Right renal cortex interstitium (tissue), 3 donors: ENCODE data around the gene CAPN15. TPM values are rescaled to one million over a fixed set of nuclear protein-coding genes. Genes with fewer than 3 reads are reported as not detected.
"Not testable (repeated sequence)": the region's sequence is repeated elsewhere in the genome, so short reads cannot be mapped to it uniquely, and the experiment has no call there.

ENCODE experiments used
- DNase-seq, 3 donors: peaks; one replicate each; pipeline ENCODE4 v3.0.0-alpha.2; 2013; ENCODE audit warnings: low read depth in 3 of 3, low spot score in 2 of 3
- polyA plus RNA-seq, 3 donors: library from polyadenylated mRNA; unstranded; fragments of 120-200 nt; gene quantifications; one replicate each; pipeline ENCODE4 v1.2.1, GENCODE V29; 2013; ENCODE audit not compliant: insufficient read length in 3 of 3

CAPN15 gene
- polyA plus RNA-seq, 3 donors, result 18.2 to 19.8 (median 18.2) TPM

DNA sequence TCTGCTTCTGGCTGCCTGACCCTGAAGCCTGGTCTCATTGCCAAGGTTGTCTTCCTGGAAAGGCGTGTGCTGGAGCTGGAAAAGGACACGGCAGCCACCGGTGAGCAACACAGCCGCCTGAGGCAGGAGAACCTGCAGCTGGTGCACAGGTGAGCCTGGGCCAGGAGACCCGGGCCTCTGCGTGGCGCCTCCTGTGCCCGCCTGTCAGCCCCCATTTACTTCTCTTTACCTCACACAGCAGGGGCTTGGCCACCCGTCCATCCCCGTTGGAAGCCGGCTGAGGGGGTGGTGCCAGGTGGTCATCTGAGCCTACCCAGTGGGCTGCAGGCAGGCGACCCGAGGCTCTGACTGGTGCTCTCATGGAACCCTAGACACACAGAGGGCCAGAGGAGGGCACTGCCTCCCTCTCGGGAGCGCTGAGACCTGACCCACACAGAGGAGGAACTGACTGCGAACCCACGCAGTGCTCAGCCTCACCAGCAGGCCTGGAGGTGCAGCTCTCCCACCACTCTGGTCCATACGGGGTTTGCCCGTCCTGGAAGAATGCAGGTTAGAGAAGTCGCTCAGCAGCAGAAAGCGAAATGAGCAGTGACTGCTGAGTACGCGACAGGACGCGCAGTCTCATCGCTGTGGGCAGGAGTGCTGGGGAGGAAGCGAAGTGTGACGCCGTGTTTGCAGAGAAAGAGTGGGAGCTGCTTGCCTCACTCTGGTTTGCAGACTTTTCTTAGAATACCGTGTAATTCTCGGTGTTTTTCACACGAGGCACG lies 21.9 kb upstream of the CAPN15 start:
- no peak for DNase-seq

DNA sequence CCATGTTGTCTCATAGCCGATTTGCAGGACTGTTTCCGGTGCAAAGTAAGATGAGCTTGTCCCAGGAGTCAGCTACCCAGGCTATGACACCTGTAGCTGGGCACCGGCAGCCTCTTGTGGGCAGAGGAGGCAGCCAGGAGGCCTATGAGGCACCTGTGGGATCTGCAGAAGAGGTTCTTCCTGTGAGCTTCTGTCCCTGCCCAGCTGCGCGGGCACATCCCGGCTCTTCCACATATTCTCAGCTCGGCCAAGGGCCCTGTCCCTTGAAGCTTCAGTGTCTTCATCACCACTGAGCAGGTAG lies 21.3 kb upstream of the CAPN15 start:
- no peak for DNase-seq

DNA sequence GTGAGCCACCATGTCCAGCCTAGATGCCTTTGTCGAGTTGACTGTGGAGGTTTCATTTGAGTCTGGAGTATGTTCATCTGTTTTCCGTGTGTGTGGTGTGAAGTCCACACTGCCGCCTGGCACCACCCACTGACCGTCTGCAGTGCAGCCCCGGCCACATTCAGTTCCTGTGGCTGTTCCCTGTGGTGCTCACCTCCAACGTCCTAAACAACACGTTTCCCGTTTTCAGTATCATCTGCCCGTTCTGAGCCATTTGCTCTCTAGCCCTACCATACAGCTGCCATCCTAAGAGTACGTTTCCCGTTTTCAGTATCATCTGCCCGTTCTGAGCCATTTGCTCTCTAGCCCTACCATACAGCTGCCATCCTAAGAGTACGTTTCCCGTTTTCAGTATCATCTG lies 20.0 kb upstream of the CAPN15 start:
- not testable (repeated sequence) for DNase-seq

DNA sequence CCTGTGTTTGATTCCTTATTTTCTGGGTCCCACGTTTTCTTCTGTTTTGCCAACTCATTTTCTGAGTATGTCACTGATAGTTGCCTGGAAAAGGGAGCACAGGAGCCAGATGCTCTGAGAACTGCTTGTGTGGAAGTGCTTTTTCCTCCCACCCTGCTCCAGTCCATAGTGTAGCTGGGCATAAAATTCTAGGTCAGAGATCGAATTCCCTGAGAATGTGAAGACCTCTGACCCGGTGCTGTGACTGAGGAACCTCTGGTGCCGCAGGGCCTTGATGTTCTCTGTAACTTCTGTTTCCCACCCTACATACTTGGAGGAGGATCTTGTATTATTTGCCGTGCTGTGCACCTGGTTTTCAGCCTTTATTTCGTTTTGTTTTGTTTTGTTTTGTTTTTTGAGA lies 19.5 kb upstream of the CAPN15 start:
- no peak for DNase-seq

DNA sequence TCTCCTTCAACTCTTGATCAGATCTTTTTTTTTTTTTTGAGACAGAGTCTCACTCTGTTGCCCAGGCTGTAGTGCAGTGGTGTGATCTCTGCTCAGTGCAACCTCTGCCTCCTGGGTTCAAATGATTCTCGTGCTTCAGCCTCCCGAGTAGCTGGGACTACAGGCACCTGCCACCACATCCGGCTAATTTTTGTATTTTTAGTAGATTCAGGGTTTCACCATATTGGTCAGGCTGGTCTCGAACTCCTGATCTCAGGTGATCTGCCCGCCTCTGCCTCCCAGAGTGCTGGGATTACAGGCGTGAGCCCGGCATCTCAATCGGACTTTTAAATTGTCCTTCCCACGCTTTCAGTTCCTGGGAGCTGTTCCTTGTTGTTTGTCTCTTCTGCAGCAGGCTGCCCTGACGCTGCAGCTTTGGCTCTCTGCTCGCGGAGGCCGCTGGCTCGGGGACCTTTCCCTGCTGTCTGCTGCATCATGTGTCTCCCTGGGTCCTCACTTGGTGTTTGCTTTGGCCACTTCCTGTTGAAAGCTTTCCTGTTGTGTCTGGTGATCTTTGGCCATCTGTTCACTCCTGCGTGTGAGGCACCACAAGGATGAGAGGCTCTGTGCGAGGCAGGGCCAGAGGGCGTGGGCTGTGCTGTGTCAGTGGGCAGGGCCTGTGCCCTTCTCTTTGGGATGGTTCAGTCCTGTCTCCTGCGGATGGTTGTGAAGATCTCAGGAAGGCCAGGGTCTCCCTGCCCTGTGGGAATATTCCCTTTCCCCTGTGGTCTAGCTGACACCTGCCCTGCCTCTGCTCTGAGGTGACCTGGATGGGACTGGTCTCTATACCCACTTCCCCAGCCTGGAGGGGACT lies 18.4 kb upstream of the CAPN15 start:
- DNase-seq, result no peak

DNA sequence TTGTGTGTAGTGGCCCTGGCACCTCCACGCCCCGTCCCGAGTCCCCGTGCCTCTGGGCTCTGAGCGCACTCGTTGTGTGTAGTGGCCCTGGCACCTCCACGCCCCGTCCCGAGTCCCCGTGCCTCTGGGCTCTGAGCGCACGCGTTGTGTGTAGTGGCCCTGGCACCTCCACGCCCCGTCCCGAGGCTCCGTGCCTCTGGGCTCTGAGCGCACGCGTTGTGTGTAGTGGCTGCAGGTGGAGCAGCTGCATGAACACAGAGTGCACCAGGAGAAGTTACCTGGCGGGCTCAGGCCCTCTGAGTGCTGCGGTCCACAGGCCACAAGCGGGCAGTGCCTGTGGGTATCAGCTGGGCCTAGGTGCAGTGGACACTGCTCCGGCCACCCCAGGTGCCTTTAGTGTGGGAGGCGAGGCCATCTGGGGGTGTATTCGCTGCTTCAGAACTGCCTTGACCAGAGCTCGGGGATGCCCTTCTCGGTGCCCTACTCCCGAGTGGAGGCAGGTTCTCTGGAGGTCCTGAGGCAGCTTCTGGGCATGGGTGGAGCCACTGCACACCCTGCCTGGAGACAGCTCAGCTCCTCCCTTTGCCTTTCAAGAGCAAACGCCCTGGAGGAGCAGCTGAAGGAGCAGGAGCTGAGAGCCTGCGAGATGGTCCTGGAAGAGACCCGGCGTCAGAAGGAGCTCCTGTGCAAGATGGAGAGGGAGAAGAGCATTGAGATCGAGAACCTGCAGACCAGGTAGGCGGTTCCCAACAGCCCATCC lies 17.3 kb upstream of the CAPN15 start:
- DNase-seq, result no peak

DNA sequence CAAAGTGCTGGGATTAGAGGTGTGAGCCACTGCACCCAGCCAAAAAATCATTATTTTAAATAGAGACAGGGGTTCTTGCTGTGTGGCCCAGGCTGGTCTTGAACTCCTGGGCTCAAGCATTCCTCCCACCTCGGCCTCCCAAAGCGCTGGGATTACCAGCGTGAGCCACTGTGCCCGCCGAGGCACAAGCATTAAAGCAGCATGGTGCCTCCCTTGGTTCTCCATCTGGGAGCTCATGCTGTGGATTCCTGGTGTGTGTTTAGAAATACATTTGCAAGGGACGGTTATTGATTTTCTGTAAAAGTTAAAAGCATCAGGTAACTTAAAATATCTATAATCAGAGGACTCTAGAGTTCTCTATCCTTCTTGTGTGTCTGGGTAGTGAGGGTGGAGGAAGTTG lies 14.7 kb upstream of the CAPN15 start:
- no peak for DNase-seq

DNA sequence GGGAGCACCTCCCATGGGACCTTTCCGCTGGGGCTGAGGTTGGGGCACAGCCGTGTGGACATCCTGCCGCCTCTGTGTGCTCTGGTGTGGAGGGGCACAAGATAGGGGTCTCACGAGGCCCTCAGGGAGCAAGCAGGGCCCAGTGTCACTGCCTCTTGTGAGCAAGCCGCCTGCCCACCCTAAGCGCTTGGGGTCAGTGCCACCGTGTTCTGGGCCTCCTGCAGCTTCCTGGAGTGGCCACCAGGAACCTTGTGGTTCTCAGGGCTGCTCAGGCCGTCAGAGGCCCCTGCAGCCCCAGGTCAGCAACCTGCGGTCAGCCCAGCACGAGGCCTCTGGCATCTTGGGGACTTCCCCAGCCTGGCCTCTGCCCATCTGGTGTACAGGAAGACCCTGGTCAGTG lies 13.6 kb upstream of the CAPN15 start:
- no peak for DNase-seq

DNA sequence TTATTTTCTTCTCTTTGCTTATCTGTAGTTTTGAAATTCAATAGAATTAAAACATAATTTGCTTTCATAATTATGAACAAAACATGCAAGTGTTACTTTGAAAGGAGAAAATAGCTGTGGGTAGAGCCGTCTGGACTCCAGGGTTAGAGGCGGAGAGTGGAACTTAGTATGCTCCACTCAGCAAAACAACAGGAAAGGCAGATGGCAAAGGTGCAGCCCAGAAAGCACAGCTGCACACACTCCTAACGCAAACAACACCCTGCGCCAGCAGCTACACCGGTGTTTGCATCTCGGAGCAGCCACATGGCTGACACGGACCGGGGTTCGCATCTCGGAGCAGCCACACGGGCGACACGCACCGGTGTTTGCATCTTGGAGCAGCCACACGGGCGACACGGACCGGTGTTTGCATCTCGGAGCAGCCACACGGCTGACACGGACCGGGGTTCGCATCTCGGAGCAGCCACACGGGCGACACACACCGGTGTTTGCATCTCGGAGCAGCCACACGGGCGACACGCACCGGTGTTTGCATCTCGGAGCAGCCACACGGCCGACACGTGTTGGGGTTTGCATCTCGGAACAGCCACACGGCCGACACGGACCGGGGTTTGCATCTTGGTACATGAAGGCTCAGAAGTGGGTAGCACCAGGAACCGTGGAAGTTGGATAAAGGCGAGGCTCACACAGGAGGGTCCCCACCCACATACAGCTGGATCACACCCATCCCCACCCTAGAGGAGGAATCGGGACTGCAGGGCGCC lies 12.2 kb upstream of the CAPN15 start:
- DNase-seq, result no peak

DNA sequence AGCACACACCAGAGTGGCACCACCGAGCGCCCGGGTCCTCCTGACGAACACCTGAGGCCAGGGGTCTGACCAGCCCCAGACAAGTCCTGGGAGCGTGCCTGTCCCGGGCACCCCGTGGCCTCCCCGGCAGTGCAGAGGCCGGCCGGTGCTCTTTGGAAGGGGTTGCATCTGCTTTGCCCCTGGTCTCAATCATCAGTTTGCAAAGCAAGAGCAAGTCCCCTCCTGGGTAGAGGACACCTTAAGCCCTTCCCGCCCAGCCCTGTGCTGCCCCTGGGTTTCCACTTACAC lies 11.6 kb upstream of the CAPN15 start:
- DNase-seq, result no peak

DNA sequence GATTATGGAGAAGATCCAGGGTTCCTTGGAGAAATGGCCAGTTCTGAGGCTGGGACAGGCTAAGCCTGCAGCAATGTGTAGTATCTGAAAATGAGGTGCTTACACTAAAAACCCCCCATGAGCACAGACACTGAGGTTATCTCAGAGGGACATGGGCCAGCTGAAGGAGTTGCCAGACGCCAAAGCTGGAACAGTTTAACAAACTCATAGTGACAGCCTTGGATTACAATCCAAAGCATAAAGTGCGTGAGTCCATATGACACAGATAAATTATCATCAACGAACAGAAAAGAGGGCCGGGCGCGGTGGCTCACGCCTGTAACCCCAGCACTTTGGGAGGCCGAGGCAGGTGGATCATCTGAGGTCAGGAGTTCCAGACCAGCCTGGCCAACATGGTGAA lies 11.2 kb upstream of the CAPN15 start:
- DNase-seq, result no peak

DNA sequence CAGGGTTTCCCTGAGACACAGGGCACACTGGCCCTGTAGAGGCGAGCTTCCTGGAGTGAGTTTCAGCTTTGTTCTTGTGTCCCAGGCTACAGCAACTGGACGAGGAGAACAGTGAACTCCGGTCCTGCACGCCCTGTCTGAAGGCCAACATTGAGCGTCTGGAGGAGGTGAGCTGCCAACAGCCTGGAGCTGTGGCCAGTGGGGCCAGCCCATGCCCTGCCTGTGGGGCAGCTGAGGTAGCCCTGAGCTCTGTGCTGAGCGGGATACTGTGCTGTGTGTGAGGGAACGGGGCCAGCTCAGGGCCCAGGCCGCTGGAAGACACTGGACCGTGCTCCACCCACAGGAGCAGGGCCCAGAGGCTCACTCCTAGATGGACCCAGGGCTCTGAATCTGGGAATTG lies 8.7 kb upstream of the CAPN15 start:
- DNase-seq, result no peak

DNA sequence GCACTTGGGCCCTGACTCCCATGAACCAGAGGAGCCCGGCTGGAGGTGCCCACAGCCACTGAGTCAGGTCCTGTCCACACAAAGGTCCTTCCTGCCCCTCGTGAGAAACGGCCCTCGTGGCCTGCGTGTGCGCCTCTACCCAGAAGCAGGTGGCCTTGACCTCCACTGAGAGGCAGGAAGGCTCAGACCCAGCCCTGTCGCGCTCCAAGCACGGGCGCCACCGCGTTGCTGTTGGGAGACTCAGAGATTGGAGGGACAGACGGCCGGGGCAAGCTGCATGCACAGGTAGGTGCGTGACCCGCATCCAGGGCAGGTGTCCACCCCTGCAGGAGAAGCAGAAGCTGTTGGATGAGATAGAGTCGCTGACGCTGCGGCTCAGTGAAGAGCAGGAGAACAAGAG lies 8.1 kb upstream of the CAPN15 start:
- DNase-seq, result no peak

DNA sequence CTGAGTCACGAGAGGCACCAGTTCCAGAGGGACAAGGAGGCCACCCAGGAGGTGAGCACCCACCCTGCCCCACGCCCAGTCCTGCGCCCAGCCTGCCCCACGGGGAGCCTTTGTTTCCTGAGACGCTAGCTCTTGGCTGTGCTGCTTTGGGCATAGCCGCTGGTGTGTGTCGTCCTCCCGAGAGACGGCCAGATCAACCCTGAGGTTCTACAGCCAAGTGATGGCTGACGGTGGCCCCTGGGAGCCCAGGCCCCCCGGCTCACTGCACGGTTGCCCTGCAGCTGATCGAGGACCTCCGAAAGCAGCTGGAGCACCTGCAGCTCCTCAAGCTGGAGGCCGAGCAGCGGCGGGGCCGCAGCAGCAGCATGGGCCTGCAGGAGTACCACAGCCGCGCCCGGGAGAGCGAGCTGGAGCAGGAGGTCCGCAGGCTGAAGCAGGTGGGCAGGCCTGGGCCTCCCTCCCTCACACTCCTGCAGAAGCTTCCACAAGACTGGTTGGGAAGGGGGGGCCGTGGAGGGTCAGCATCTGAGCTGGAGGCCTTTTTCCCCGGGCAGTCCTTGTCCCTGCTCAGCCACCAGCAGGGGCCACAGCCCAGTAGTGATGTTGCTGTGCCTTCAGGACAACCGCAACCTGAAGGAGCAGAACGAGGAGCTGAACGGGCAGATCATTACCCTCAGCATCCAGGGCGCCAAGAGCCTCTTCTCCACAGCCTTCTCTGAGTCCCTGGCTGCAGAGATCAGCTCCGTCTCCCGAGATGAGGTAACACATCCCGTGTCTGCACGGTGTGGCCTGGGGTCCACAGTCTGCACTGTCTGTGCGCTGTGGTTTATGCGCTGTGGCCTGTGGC lies 7.4 kb upstream of the CAPN15 start:
- DNase-seq, result no peak

DNA sequence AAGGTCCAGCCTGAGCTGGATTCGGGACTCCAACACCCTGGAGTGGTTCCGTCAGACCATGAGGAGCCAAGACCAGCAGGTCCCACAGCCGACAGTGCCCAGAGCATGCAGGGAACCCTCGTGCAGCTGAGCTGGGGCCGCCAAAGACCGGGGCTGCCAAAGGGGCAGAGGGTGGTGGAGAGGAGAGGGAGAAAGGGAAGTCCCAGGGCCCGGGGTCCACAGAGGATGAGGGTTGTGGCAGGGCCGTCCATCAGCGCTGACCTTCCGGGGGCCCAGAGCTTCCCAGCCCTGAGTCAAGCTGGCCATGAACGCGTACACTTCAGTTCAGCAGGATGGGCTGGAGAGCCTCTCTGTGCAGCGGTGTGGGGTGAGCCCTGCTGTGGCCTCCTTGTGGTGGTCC lies 6.7 kb upstream of the CAPN15 start:
- no peak for DNase-seq

DNA sequence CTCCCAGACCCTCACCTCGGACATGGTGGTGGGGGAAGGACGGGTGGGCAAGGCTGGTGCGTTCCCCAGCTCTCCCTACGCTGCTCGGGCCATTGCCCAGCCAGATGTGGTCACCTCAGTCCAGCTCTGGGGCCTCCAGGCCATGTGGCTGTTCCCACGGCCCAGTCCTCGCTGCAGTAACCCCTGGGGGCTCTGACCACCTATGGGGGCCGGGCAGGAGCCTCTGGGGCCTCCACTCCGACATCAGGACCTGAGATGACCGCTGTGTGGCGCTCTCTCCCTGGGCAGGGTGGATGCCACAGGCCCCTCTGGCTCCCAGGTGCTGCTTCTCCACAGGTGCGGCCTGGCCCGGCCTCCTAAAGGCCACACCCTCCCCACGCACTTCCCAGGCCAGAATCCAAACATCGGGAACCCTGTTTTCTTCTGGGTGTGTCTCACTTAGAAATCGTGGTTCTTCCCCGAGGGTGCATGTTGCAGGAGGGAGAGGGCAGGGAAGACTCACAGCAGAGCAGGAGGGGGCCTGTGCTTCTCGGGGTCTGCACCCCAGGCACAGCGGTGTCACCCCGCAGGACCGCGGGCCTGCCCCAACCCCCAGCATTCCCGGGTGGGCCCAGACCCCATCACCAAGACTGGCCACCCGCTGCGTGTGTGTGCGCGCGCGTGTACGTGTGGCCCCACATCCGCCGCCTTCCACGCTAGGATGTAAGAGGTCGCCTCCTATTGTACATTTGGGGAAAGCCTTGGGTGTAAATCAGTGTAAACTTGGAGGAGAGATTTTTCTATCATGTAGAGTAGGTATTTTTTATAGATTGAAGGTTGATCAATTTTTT lies 5.9 kb upstream of the CAPN15 start:
- DNase-seq, result no peak

DNA sequence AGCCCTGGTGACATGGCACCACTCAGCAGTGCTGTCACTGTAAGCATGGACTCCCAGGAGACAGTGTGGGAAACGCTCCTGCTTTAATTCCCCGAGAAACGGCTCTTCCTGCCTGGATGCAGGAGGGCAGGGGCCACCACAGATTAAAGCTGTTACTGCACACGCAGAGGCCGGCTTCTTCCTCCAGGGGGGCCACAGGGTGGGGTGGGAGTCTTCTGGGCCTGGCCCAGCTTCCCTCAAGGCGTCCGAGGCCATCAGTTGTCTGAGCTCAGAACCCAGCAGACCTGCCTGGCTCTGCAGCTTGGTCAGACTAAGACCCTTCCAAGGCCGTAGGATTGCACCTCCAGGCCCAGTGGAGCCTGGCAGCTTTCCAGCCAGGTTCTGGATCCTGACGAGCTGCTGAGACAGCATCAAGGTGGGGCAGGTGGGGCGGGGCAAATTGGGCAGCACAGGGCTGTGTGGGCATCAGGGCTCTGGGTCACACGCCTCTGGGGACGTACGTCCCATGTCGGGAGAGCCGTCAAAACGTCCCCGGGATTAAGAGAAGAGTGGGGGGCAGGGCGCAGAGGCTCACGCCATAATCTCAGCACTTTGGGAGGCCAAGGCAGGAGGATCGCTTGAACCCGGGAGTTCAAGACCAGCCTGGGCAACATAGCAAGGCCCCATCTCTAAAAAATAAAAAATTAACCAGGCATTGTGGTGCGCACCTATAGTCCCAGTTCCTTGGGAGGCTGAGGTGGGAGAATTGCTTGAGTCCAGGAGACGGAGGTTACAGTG lies 5.0 kb upstream of the CAPN15 start:
- DNase-seq, result no peak

DNA sequence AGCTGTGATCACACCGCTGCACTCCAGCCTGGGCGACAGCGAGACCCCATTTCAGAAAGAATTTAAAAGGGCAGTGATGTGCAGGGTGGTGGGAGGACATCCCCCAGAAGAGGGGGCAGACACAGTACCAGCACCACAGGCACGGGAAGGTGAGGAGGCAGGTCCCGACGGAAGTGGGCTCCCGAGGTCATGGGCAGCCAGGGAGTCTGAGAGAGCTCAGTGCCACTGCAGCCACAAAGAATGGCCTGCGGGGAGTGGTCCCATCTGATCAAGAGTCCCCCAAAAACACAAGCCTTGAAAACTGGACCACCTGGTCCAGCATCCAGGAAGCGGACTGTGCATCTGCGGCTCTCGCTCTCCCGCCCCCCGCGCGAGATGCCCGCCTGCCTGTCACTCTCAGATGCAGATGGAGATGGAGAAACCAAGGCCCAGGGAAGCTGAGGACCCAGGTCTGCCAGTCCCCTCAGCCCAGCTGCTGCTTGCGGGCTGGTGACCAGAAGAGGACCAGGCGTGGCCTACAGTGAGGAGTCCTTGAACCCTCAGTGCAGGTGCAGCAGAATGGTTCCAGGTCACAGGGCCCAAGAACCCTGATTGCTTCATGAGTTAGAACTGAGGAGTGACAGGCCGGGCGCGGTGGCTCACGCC lies 4.3 kb upstream of the CAPN15 start:
- DNase-seq, result no peak
